GM10266 (cell line): ENCODE data around the gene PRKAR1B.
A peak's percentile ranks its signal among the peaks of the same experiment; 100 is the strongest.

Experiments used
- DNase-seq: peaks from one replicate; pipeline ENCODE4 v3.0.0; 2012; ENCODE audit errors: extremely low spot score
- CTCF ChIP-seq: IDR thresholded peaks from 2 replicates; pipeline ENCODE4 v1.5.1; 2012; ENCODE audit warnings: mild to moderate bottlenecking, low read depth; ENCODE audit not compliant: control insufficient read depth, insufficient read depth; ENCODE audit errors: missing control alignments

Gene PRKAR1B

DNA sequence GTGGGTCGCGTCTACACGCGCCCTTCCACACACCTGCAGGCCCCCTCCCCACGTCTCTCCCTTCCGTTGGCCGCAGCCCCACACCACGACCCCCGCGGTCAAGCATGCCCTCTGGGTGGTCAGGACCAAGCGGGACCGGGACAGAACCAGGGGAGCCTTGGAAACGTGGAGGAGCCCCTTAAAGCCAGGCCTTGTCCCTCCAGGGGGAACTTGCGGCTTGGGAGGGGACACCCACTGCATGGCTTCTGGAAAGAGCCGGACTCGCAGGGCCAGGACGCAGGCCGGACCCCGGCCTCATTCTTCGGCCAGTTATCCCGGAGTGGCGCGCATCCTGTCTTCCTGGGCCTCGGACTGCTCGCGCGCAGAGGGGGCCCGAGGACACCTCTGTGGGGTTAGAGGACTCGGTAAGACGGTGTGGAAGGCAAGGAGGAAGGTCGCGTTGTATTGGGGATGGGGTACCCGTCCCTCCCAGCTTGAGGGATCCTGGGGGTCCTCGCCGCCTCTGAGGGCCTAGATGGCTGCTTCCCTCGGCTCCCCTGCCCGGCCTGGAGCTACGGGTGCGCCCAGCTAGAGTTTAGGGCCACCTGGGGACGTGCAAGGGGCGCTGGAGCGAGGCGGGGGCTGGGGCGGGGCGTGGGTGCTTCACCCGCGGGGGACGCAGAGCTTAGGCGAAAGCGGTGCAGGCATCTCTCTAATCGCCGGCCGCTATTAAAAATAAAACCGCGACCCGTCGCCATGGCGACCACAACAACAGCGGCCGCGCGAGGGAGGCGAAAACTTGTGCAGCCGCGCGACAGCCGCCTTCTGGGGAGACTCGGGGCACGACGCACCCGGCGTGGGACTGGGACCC lies 205.6 kb downstream of the PRKAR1B start:
- TF ChIP-seq CTCF, result no peak
- DNase-seq, result peak; percentile 88

GRCh38 chr7:520503-521161 lies 206.4 kb downstream of the PRKAR1B start:
- no peak for DNase-seq
- peak; percentile 29 for TF ChIP-seq CTCF

DNA sequence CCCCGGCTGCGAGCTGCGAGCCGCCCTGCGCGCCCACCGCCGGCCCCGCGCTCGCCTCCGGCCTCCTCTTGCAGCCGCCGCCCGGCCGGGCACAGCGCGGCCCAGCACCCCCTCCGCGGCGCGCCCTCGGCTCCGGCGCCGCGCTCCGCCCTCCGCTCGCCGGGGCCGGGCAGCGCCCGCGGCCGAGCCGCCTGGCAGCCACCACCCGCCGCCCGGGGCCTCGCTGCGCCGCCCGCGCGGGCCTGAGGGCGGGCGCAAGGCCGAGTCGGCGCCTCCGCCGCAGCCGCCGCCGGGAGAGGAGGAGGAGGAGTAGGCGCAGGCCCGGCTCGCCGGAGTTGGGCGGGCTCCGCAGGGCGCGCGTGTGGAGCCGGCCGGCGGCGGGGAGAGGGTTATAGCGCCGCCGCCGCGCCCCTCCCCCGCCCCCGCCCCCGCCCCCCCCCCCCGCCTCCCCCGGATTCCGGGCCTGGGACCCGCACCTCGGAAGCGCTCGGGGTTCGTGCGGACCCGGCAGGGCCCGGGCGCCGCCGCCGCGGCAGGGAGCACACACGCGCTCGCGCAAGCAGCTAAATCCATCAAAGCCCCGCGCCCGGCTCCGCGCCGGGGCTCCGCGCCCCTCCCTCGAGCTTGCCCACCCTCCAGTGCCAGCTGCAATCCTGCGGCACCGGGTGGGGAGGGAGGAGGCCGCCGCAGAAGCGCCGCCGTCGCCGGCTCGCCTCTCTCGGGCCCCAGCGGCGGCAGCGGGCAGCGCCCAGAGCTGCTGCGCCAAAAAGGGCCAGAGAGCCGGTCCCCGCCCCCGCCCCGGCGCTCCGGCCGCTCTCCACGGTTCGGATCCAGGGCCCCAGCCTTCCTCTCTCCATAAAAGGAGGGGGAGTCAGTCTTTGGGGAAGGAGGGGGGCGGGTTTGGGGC lies 207.3 kb downstream of the PRKAR1B start, which contains the start of gene PDGFA:
TSS of gene PDGFA (minus strand) at position 363 of the 907 bp plus-strand sequence. CDS start 845 bp downstream, outside the sequence.
- peak; percentile 78 for DNase-seq
- no peak for TF ChIP-seq CTCF

- TF ChIP-seq CTCF, result no peak
- DNase-seq, result peak; percentile 83
Measured at GRCh38 chr7:518630-519483, 208.2 kb downstream of the PRKAR1B start.

DNA sequence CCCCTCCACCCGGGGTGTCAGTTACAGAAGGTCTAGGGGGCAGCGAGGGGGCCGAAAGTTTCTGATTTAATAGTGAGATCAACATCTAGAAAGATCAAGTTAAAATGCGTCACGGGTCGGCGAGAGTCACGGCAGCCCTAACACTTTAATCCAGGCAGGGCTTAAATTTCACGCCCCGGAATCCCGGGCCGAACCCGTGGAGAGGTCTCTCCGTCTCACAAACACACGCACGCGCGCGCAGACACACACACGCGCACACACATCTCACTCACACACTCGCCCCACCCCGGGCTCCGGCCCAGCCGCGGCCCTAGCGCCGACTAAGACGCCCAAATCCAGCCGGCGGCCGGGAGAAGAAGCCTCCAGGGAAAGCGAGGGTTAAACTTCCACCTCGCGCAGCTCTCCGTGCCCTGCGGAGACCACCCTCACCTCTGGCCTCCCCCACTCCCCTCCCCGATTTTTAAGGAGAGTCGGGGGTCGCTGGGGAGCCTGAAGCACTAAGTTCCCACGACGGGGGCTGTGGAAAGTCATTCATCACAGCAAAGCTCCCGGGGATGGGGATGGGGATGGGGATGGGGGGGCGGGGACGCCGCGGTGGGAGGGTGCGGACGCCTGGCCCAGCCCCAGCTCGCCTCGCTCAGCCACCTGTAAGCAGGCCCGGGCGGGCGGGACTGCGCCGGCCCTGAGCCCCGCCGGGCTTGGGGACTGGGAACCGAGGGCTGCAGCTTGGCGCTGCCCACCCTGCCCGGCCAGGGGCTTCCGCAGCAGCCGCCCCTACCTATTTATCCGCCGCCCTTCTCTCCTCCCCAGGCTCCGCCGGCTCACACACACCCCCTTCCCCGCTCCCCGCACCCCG lies 209.1 kb downstream of the PRKAR1B start:
- DNase-seq, result no peak
- no peak for TF ChIP-seq CTCF
